ENCODE results near the gene PTGDS. TPM values are rescaled to one million over a fixed set of nuclear protein-coding genes. Genes with fewer than 3 reads are reported as not detected.

The PTGDS gene
- total and polyA plus RNA-seq, 9 of the 15 experiments (the other 6 are each of a cell fraction or from before 2014, with no cell fraction given) = 0.46 to 7.1 (median 2.0) TPM

GRCh38 chr9:137007816-137008270 is 30.5 kb downstream of the PTGDS start (continued):
- TF ChIP-seq CHD7 (IDR thresholded peaks at IDR 0.05; ENCODE audit: low read depth, low read length) = no peak
- TF ChIP-seq ZNF184 (CRISPR knock-in tag; IDR thresholded peaks at IDR 0.05) = no peak
- TF ChIP-seq MXI1 (IDR thresholded peaks at IDR 0.05; ENCODE audit: low read depth, low read length) = no peak
- no peak for TF ChIP-seq ZNF311 (CRISPR knock-in tag; IDR thresholded peaks at IDR 0.05)
- TF ChIP-seq PTBP1 (IDR thresholded peaks at IDR 0.05; ENCODE audit: low read depth, low read length) = no peak
- no peak for TF ChIP-seq SFPQ (IDR thresholded peaks at IDR 0.05; ENCODE audit: low read depth, low read length)
